GM12878 (cell line): ENCODE measurements around the gene ELMOD3. TPM values are rescaled to one million over a fixed set of nuclear protein-coding genes. Genes with fewer than 3 reads are reported as not detected.

ENCODE experiments used
- ATAC-seq: fragments of 200-7000 bp; cut with Tn5 transposase; 3 replicates; pipeline ENCODE4 v1.9.1; 2020; ENCODE audit warnings: mild to moderate bottlenecking, moderate library complexity
- BruUV-seq: library from RNA; stranded (reverse); fragments of 400-500 nt; replicated peaks from 2 replicates; lab custom pipeline; 2021; lab: Mats Ljungman, UMichigan
- CTCF ChIA-PET: fragments of 300-600 bp; sonication (Branson Sonifier 250); formaldehyde crosslinking; extraction: SDS; loops from one replicate; lab custom pipeline; 2021; ENCODE audit warnings: inconsistent platforms; lab: Yijun Ruan, JAX
- POLR2A ChIA-PET: fragments of 350-600 bp; formaldehyde crosslinking; extraction: SDS; loops from one replicate; lab custom pipeline; 2021; ENCODE audit warnings: inconsistent platforms; lab: Charles Lee
- RAD21 ChIA-PET: fragments of 300-600 bp; sonication (Branson Sonifier 250); formaldehyde crosslinking; loops from one replicate; lab custom pipeline; 2023; ENCODE audit warnings: antibody characterized with exemption; ENCODE audit not compliant: unreplicated experiment; lab: Charles Lee
- SMC1A ChIA-PET: fragments of 300-600 bp; sonication (Branson Sonifier 250); formaldehyde crosslinking; loops from one replicate; lab custom pipeline; 2023; ENCODE audit not compliant: unreplicated experiment, uncharacterized antibody; lab: Charles Lee
- DNase-seq: peaks from one replicate; pipeline ENCODE4 v3.0.0-alpha.2; 2011; ENCODE audit warnings: low read depth, low spot score
- FAIRE-seq: peaks from 3 replicates; lab custom pipeline; 2011; peaks lifted over from hg19 to GRCh38; lab: Jason Lieb, UNC
- H2AFZ ChIP-seq: 2 replicates; pipeline ENCODE4 v1.6.0; 2011; ENCODE audit warnings: low read depth, low read length, control low read depth; ENCODE audit not compliant: control insufficient read depth
- H3K27ac ChIP-seq: 2 replicates; pipeline ENCODE4 v1.5.1; 2011; ENCODE audit warnings: control low read depth; ENCODE audit not compliant: control insufficient read depth, insufficient read depth
- H3K27me3 ChIP-seq, 2 experiments: replicated peaks in 1 of 2; 2 replicates each; pipeline versions ENCODE4 v1.6.0 to v1.6.1; 2011; ENCODE audit warnings: low read length in 1 of 2; ENCODE audit not compliant: control insufficient read depth in 2 of 2, insufficient read depth in 2 of 2
- H3K36me3 ChIP-seq, 2 experiments: 2 replicates each; pipeline ENCODE4 v1.5.1; 2011; ENCODE audit warnings: low read length in 1 of 2; ENCODE audit not compliant: control insufficient read depth in 2 of 2, insufficient read depth in 2 of 2
- H3K4me1 ChIP-seq: 2 replicates; pipeline ENCODE4 v1.6.1; 2011; ENCODE audit warnings: mild to moderate bottlenecking, low read length, moderate library complexity, mixed read lengths; ENCODE audit not compliant: control insufficient read depth, insufficient read depth
- H3K4me2 ChIP-seq: 2 replicates; pipeline ENCODE4 v1.6.0; 2011; ENCODE audit warnings: control low read depth; ENCODE audit not compliant: control insufficient read depth, insufficient read depth
- H3K4me3 ChIP-seq: fragments of 200-600 bp; sonication (generic); 2 replicates; pipeline ENCODE4 v1.5.1; 2016
- H3K79me2 ChIP-seq: 2 replicates; pipeline ENCODE4 v1.6.0; 2011; ENCODE audit warnings: low read length; ENCODE audit not compliant: control insufficient read depth, insufficient read depth
- H3K9ac ChIP-seq: 2 replicates; pipeline ENCODE4 v1.8.0; 2011; ENCODE audit warnings: low read length, control low read depth, mixed read lengths; ENCODE audit not compliant: control insufficient read depth, insufficient read depth
- H3K9me3 ChIP-seq: replicated peaks from 3 replicates; pipeline ENCODE4 v1.5.1; 2011; ENCODE audit warnings: mild to moderate bottlenecking, low read length; ENCODE audit not compliant: control insufficient read depth, insufficient read depth
- H4K20me1 ChIP-seq: 2 replicates; pipeline ENCODE4 v1.6.0; 2011; ENCODE audit not compliant: control insufficient read depth, insufficient read depth
- BMI1 ChIP-seq: fragments of 450-650 bp; IDR thresholded peaks from 2 replicates; pipeline ENCODE4 v1.6.1; 2016; ENCODE audit warnings: mild to moderate bottlenecking, moderate library complexity, borderline replicate concordance
- CREB1 ChIP-seq: IDR thresholded peaks from 2 replicates; pipeline ENCODE4 v1.6.1; 2012; ENCODE audit warnings: low read depth, mild to moderate bottlenecking, inconsistent platforms
- CREM ChIP-seq: IDR thresholded peaks from 2 replicates; pipeline ENCODE4 v1.6.1; 2014; ENCODE audit warnings: antibody characterized with exemption, low read depth
- DPF2 ChIP-seq: fragments of 450-650 bp; IDR thresholded peaks from 2 replicates; pipeline ENCODE4 v1.6.1; 2017; ENCODE audit warnings: mild to moderate bottlenecking
- KDM1A ChIP-seq: fragments of 200-600 bp; sonication (generic); IDR thresholded peaks from 2 replicates; pipeline ENCODE4 v1.6.1; 2016; ENCODE audit warnings: borderline replicate concordance
- MAX ChIP-seq: IDR thresholded peaks from 2 replicates; pipeline ENCODE4 v1.6.1; 2012; ENCODE audit warnings: low read depth, low read length, improper control_type of control experiment
- NFYB ChIP-seq: IDR thresholded peaks from 2 replicates; pipeline ENCODE4 v1.6.1; 2011; ENCODE audit warnings: low read depth, mild to moderate bottlenecking, low read length, improper control_type of control experiment, moderate library complexity; ENCODE audit not compliant: insufficient read depth
- PKNOX1 ChIP-seq: fragments of 450-650 bp; IDR thresholded peaks from 2 replicates; pipeline ENCODE4 v1.6.1; 2016; ENCODE audit warnings: mild to moderate bottlenecking
- RAD51 ChIP-seq: fragments of 450-650 bp; IDR thresholded peaks from 2 replicates; pipeline ENCODE4 v1.6.1; 2016; ENCODE audit warnings: moderate library complexity, mild to moderate bottlenecking, inconsistent platforms
- SKIL ChIP-seq: fragments of 450-650 bp; IDR thresholded peaks from 2 replicates; pipeline ENCODE4 v1.6.1; 2017; ENCODE audit warnings: mild to moderate bottlenecking, low read depth, inconsistent platforms; ENCODE audit not compliant: poor library complexity, severe bottlenecking
- TCF3 ChIP-seq: IDR thresholded peaks from 2 replicates; pipeline ENCODE4 v1.6.1; 2012; ENCODE audit warnings: low read depth, mild to moderate bottlenecking, low read length, borderline replicate concordance; ENCODE audit not compliant: insufficient read depth
- WRNIP1 ChIP-seq: IDR thresholded peaks from 2 replicates; pipeline ENCODE4 v1.6.1; 2011; ENCODE audit warnings: low read depth, low read length, improper control_type of control experiment, borderline replicate concordance
- WGBS: methylation state at CpG from one replicate; pipeline ENCODE4 v1.1.6; 2016; ENCODE audit warnings: low lambda C conversion rate; ENCODE audit not compliant: insufficient replicate concordance, insufficient coverage; ENCODE audit errors: missing lambda C conversion rate; 5-methylcytosine and 5-hydroxymethylcytosine counted together
- in situ Hi-C: fragments of 300-500 bp; cut with MboI; formaldehyde crosslinking; loops from 9 replicates; pipeline ENCODE4 v1.14.3; 2018; ENCODE audit warnings: mixed read lengths
- intact Hi-C: fragments of 100-400 bp; cut with micrococcal nuclease; formaldehyde crosslinking; loops from one replicate; pipeline ENCODE4 v1.14.2; 2022; ENCODE audit not compliant: unreplicated experiment
- polyA plus RNA-seq, 11 experiments: library from polyadenylated mRNA; depleted of rRNA in 4 of 11; unstranded in 6 of 11; stranded (reverse) in 5 of 11; fragments of >200 nt; fragmentation: Nextera tagmentation in 4 of 11; fragmentation: Illumina TruSeq in 1 of 11; extraction: Ambion mirVana in 4 of 11; extraction: Trizol in 1 of 11; gene quantifications; 1 replicate in 1 of 11; 2 replicates in 10 of 11; pipeline versions ENCODE4 v1.2.1 to v1.2.3, GENCODE V29; 2011 to 2016; ENCODE audit warnings: inconsistent platforms in 2 of 11, missing spikeins in 2 of 11, low read depth in 1 of 11
- total RNA-seq, 4 experiments: library from RNA; depleted of rRNA in 3 of 4; stranded (reverse); fragments of >200 nt in 3 of 4; fragmentation: Illumina TruSeq in 1 of 4; extraction: Trizol in 1 of 4; gene quantifications; 2 replicates each; pipeline versions ENCODE4 v1.2.1 to v1.2.3, GENCODE V29; 2013 to 2021

ELMOD3 gene
- total and polyA plus RNA-seq, 10 of the 15 experiments (the other 5 are each of a cell fraction or from before 2014, with no cell fraction given), result 1.2 to 19.1 (median 12.5) TPM

- ATAC-seq (no peak), FAIRE-seq (no peak), DNase-seq (no peak)
- H3K9me3 ChIP-seq, result no peaks in the 10 kb centered on the region
- H3K4me2 ChIP-seq, result no peak overlapping the region
- intact Hi-C loops (no loop called here), in situ Hi-C loops (no loop called here)
- TF ChIP-seq BMI1 (no peak), CREM (no peak), CREB1 (no peak), RAD51 (no peak), PKNOX1 (no peak)
- ChIA-PET CTCF (interaction anchor here (0.9 to 1.8 kb wide), 3 partner anchors 9 to 17 kb away, joined by 3 to 5 read pairs (median 3); partner anchors contain the start of genes ELMOD3 and RETSAT), SMC1A (interaction anchor here (1.2 kb wide), 1 partner anchor 175 kb away, joined by 4 read pairs; no protein-coding TSS in a partner anchor), POLR2A (interaction anchor here (1.6 kb wide), 1 partner anchor 18 kb away, joined by 5 read pairs; no protein-coding TSS in a partner anchor), RAD21 (no interaction called here)
- H4K20me1 ChIP-seq, result no peaks in the 10 kb centered on the region
- no peak overlapping the region for H3K9ac ChIP-seq
- H3K27me3 ChIP-seq, result no peaks in the 10 kb centered on the region
- H3K4me1 ChIP-seq, result no peaks in the 10 kb centered on the region
- no peaks in the 10 kb centered on the region for H3K79me2 ChIP-seq
- H3K4me3 ChIP-seq, result no peak overlapping the region
- no TSS peak for BruUV-seq
- H3K27ac ChIP-seq, result no peak overlapping the region
- 91% methylated on average over 11 of the region's 11 CpGs for WGBS
- no peaks in the 10 kb centered on the region for H3K36me3 ChIP-seq
- H2AFZ ChIP-seq, result no peak overlapping the region
Measured at GRCh38 chr2:85371045-85371444, 16.5 kb downstream of the ELMOD3 start.

GRCh38 chr2:85376291-85377065 is 21.9 kb downstream of the ELMOD3 start:
- intact Hi-C loops, result no loop called here
- Histone ChIP-seq H3K79me2 (no peaks in the 10 kb centered on the region), H3K27ac (no peak overlapping the region), H3K27me3 (no peaks in the 10 kb centered on the region), H3K9ac (no peak overlapping the region), H3K4me1 (no peaks in the 10 kb centered on the region), H3K4me3 (no peak overlapping the region), H3K4me2 (no peak overlapping the region), H4K20me1 (no peaks in the 10 kb centered on the region), H3K9me3 (no peaks in the 10 kb centered on the region), H3K36me3 (peaks cover 0 to 4% of the 10 kb centered on the region in 2 experiments; a peak in 1 of 4 replicates), H2AFZ (no peak overlapping the region)
- no TSS peak for BruUV-seq
- ChIA-PET CTCF (interaction anchor here (0.6 kb wide), 1 partner anchor 1060 kb away, joined by 5 read pairs; no protein-coding TSS in a partner anchor), SMC1A (no interaction called here), RAD21 (no interaction called here), POLR2A (no interaction called here)
- in situ Hi-C loops, result no loop called here
- no peak for FAIRE-seq
- 93% methylated on average over 5 of the region's 5 CpGs for WGBS
- no peak for DNase-seq
- no peak for ATAC-seq
- TF ChIP-seq SKIL (no peak), CREB1 (no peak), TCF3 (no peak), DPF2 (no peak), MAX (no peak), NFYB (no peak), WRNIP1 (no peak), KDM1A (no peak)
